ENCODE data around the gene ANKFN1.

DNA sequence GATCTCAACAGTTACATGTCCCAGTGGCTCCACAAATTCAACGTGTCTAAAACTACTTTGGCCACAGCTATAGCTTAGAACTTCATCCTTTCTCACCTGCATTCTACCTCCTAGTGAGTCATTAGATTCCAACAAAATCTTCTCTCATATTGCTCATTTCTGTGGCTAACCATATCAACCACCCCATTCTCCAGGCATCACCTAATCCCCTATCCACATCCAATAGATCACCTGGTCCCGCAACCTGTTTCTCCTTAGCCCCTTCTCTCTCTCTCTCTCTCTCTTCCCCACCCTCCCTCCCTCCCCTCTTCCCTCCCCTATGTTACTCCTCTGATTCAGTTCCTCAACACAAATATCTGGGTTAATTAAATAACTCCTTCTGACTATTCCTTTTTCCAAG is 64.6 kb downstream of the ANKFN1 start:
- TF ChIP-seq, protein P1, sequence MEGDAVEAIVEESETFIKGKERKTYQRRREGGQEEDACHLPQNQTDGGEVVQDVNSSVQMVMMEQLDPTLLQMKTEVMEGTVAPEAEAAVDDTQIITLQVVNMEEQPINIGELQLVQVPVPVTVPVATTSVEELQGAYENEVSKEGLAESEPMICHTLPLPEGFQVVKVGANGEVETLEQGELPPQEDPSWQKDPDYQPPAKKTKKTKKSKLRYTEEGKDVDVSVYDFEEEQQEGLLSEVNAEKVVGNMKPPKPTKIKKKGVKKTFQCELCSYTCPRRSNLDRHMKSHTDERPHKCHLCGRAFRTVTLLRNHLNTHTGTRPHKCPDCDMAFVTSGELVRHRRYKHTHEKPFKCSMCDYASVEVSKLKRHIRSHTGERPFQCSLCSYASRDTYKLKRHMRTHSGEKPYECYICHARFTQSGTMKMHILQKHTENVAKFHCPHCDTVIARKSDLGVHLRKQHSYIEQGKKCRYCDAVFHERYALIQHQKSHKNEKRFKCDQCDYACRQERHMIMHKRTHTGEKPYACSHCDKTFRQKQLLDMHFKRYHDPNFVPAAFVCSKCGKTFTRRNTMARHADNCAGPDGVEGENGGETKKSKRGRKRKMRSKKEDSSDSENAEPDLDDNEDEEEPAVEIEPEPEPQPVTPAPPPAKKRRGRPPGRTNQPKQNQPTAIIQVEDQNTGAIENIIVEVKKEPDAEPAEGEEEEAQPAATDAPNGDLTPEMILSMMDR (conservative IDR thresholded peaks at IDR 0.05; ENCODE audit: low read depth, low read length), result no peak
- TF ChIP-seq EZH2 (IDR thresholded peaks at IDR 0.05; ENCODE audit: borderline replicate concordance, low read depth, low read length, poor library complexity, severe bottlenecking), result no peak

All from A673 (cell line).